AG10803 (cell line): ENCODE results near the gene SZT2.

ENCODE experiments used
- DNase-seq: peaks from one replicate; pipeline ENCODE4 v3.0.0; 2010; ENCODE audit warnings: low read depth
- H3K4me3 ChIP-seq: 2 replicates; pipeline ENCODE4 v1.5.1; 2011; ENCODE audit warnings: mild to moderate bottlenecking, low read length, control low read depth
- CTCF ChIP-seq: conservative IDR thresholded peaks from 2 replicates; pipeline ENCODE4 v1.5.1; 2011; ENCODE audit warnings: mild to moderate bottlenecking, low read length, control low read depth, inconsistent platforms

Gene SZT2

GRCh38 chr1:43431676-43432075 is 42.0 kb downstream of the SZT2 start:
- TF ChIP-seq CTCF, result no peak
- no peak for DNase-seq
- no peak overlapping the region for H3K4me3 ChIP-seq

- no peak overlapping the region for H3K4me3 ChIP-seq
- no peak for DNase-seq
- no peak for TF ChIP-seq CTCF
These were observed 42.6 kb downstream of the SZT2 start for GRCh38 chr1:43432171-43432860.

- no peak for TF ChIP-seq CTCF
- no peak overlapping the region for H3K4me3 ChIP-seq
- no peak for DNase-seq
These were observed 43.2 kb downstream of the SZT2 start for GRCh38 chr1:43432907-43433306.

GRCh38 chr1:43434256-43434655 is 44.6 kb downstream of the SZT2 start:
- no peak for TF ChIP-seq CTCF

GRCh38 chr1:43435146-43436145 is 45.7 kb downstream of the SZT2 start:
- peak; percentile 86 for DNase-seq
- TF ChIP-seq CTCF, result no peak
- no peak overlapping the region for H3K4me3 ChIP-seq

More at GRCh38 chr1:43434256-43434655, 44.6 kb downstream of the SZT2 start:
- DNase-seq, result no peak
- no peak overlapping the region for H3K4me3 ChIP-seq

GRCh38 chr1:43436371-43436770 is 46.7 kb downstream of the SZT2 start:
- DNase-seq, result no peak

More at GRCh38 chr1:43436371-43436770, 46.7 kb downstream of the SZT2 start:
- no peak for TF ChIP-seq CTCF
- H3K4me3 ChIP-seq, result no peak overlapping the region
